ENCODE results near the gene HCN4. TPM values are rescaled to one million over a fixed set of nuclear protein-coding genes. Genes with fewer than 3 reads are reported as not detected.

HCN4 gene
- total RNA-seq, 4 donors from 2014 or later, result 0.18 to 0.85 TPM; not detected in 2

DNA sequence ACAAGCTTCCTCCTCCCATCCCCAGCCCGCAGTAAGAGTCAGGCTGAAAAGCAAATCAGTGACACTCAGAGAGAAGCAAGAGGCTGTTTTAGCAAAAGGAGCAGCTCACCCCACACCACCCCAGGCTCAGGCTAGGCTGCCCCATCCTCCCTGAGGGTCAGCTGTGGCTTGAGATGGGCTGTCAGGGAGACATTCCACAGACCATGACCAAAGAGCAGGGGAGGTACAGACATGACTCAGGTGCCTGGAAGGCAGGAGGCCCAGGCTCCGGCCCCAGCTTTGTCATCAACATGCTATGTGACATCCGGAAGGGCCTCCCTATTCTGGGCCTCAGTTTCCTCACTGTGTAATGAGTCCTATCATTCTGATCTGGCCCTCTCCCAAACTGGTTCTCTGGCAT is 24.7 kb downstream of the HCN4 start:
- Histone ChIP-seq H3K36me3 (no peaks in the 10 kb centered on the region), H3K4me1 (no peaks in the 10 kb centered on the region), H3K9me3 (no peaks in the 10 kb centered on the region), H3K27me3 (no peaks in the 10 kb centered on the region), H3K27ac (no peak overlapping the region), H3K4me3 (no peak overlapping the region)
- no peak for DNase-seq
- no peak for TF ChIP-seq POLR2A (IDR thresholded peaks at IDR 0.05)
- TF ChIP-seq, protein P1, sequence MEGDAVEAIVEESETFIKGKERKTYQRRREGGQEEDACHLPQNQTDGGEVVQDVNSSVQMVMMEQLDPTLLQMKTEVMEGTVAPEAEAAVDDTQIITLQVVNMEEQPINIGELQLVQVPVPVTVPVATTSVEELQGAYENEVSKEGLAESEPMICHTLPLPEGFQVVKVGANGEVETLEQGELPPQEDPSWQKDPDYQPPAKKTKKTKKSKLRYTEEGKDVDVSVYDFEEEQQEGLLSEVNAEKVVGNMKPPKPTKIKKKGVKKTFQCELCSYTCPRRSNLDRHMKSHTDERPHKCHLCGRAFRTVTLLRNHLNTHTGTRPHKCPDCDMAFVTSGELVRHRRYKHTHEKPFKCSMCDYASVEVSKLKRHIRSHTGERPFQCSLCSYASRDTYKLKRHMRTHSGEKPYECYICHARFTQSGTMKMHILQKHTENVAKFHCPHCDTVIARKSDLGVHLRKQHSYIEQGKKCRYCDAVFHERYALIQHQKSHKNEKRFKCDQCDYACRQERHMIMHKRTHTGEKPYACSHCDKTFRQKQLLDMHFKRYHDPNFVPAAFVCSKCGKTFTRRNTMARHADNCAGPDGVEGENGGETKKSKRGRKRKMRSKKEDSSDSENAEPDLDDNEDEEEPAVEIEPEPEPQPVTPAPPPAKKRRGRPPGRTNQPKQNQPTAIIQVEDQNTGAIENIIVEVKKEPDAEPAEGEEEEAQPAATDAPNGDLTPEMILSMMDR (IDR thresholded peaks at IDR 0.05), result no peak

DNA sequence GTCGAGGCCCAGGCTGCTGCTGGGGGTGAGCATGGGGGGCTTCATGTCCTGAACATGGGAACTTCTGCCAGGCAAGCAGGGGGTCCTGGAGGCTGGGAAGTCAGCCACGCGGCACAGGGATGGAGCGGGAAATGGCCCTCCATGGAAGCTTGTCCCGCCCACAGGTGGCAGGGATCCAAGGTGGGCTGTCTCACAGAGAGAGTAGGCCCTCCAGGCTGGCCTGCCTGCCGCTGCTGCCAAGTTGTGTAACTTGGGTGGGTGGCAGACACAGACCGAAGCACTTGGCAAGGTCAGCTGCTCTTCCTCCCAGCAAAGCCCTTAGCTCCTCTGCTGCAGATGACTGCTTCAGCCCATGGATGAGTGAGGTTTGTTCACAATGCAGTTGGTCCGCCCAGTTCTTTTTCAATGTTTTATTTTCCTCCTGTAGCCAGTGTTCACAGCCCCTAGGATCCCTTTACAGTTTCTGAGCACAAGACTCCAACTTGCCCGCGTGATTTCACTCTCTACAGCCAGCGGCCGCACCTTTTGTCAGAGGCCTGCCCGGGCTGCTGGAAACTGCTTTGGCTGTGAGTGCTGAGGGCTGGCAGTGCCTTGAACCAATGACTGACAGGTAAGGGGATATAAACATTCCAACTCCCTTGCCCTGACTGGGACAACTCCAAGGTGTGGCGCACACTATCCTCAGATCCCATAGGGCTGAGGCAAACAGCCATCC is 26.7 kb downstream of the HCN4 start:
- DNase-seq, result no peak
- Histone ChIP-seq H3K27ac (no peak overlapping the region), H3K27me3 (no peaks in the 10 kb centered on the region), H3K4me1 (no peaks in the 10 kb centered on the region), H3K36me3 (no peaks in the 10 kb centered on the region), H3K4me3 (no peak overlapping the region), H3K9me3 (no peaks in the 10 kb centered on the region)
- TF ChIP-seq, protein P1 (IDR thresholded peaks at IDR 0.05), result no peak
- no peak for TF ChIP-seq POLR2A (IDR thresholded peaks at IDR 0.05)

DNA sequence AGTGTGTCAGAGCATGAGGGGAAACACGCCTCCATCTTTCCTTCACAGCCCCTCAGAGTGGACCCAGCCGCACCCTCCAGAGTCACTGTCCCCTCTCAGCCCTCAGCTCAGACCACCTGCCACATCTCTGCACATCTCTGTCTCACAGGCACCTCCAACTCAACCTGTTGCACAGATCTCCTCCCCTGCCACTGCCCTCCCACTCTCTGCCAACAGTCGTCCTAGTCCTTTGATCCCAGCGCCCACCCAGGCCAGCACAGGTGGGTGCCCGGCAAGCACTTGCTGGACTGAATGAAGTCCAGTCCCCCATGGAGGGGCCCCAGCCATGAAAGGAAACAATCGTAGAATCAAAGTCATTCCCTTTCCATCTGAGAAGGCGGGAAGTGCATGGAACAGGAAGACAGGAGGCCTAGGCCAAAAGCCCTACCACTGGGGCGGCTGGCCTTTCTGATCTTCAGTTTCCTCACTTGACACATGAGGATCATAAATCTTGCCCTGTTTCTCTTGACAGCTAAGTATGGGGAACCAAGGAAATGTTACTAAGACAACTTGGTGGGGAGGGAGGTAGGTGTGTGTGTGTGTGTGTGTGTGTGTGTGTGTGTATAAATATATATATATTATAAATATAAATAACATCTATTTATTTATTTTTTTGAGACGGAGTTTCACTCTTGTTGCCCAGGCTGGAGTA is 28.1 kb downstream of the HCN4 start:
- H3K4me1 ChIP-seq, result no peaks in the 10 kb centered on the region
- no peak for DNase-seq
- H3K9me3 ChIP-seq, result no peaks in the 10 kb centered on the region
- H3K27me3 ChIP-seq, result no peaks in the 10 kb centered on the region
- no peaks in the 10 kb centered on the region for H3K36me3 ChIP-seq
- H3K27ac ChIP-seq, result no peak overlapping the region
- H3K4me3 ChIP-seq, result no peak overlapping the region
- TF ChIP-seq POLR2A (IDR thresholded peaks at IDR 0.05), result no peak
- TF ChIP-seq, protein P1 (IDR thresholded peaks at IDR 0.05), result no peak

DNA sequence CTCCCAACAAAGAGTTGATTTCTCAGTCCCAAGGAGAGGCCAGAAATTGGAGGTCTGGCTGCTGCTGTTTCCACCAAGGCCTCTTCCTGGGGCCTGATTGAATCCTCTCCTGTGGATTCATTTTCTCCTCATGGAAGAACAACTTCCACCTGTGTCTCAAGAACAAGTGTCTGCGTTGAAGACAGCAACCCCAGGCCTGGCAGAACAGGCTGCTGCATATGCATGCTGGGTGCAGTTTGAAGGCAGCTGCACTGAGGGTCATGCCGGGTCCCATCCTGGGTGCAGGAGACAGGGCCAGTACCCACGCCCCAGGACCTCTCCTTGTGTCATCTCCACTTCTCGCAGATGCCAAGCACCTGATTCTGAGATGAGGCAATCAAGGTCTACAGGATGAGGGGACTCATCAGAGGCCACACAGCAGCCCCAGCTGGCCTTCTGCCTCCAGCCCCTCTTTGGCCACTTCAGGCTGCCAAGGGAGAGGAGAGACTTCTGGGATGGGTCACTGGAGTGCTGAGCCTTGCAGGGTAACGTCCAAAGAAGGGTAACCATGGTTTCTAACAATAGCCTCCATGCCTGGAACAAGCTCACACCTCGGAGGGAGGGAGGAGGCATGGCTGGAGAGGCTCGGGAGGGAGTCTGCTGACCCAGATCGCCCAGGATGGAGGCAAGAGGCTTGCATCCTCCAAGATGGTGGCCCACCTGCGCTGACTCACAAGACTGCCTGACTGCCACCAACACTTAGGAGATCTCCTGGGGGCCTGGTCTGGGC is 30.0 kb downstream of the HCN4 start:
- H3K36me3 ChIP-seq, result no peaks in the 10 kb centered on the region
- H3K4me1 ChIP-seq, result no peaks in the 10 kb centered on the region
- no peaks in the 10 kb centered on the region for H3K27me3 ChIP-seq
- DNase-seq, result no peak
- H3K4me3 ChIP-seq, result no peak overlapping the region
- no peaks in the 10 kb centered on the region for H3K9me3 ChIP-seq
- TF ChIP-seq POLR2A (IDR thresholded peaks at IDR 0.05), result no peak
- TF ChIP-seq, protein P1 (IDR thresholded peaks at IDR 0.05), result no peak
- H3K27ac ChIP-seq, result no peak overlapping the region

DNA sequence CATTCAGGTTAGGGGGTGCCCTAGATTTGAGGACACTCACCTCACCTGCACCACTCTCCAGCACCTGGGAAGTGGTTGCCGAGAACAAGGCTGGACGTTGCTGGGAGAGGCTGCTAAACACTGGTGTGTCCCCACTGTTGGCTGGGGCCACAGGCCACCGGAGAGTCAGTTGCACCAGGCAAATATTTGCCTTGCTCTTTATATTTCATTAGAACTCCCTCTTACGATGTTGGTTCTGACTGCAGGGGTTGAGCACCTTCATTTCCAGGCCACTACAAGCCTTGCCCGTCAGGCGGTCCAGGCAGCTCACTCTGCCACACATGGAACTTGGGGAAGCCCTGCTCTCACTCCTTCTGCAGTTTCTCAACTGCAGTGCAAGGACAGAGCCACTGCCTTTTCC is 30.7 kb downstream of the HCN4 start:
- Histone ChIP-seq H3K4me1 (no peaks in the 10 kb centered on the region), H3K36me3 (no peaks in the 10 kb centered on the region), H3K4me3 (no peak overlapping the region), H3K27ac (no peak overlapping the region), H3K27me3 (no peaks in the 10 kb centered on the region), H3K9me3 (no peaks in the 10 kb centered on the region)
- no peak for DNase-seq
- no peak for TF ChIP-seq POLR2A (IDR thresholded peaks at IDR 0.05)
- TF ChIP-seq, protein P1 (IDR thresholded peaks at IDR 0.05), result no peak

Data from Peyer's patch (tissue), 4 donors.